ENCODE results near the gene COX6B1. TPM values are rescaled to one million over a fixed set of nuclear protein-coding genes. Genes with fewer than 3 reads are reported as not detected.

Gene COX6B1
- total and polyA plus RNA-seq, 4 donors = 202 to 1,407 (median 508) TPM

DNA sequence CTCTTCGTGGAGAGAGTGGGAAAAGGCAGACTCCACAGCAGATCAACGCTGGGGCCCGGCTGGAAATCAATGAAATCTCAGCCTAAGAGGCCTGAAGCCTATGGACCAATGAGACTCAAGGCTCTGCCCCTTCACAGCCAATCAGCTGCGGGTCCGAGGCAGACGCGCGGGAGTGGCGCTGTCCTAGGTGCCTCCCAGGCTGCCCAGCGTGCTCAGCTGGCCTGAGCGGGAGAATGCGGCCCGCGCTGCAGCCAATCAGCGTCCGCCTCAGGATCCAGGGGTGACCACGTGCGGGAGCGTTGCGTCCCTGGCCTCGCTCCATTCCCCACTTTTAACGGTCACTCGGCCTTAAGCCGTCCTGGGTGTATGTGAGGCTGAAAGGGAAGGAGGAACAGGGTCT lies 56.1 kb downstream of the COX6B1 start, which contains the start of gene ZBTB32:
Gene ZBTB32, plus strand, starts transcription at position 341 of the 400 bp plus-strand sequence. CDS start 10,069 bp downstream, outside the sequence.
- Histone ChIP-seq H3K4me1 (ENCODE audit: control insufficient read depth in 5 of 5, insufficient read depth in 5 of 5, low read length in 5 of 5) (peaks cover 0 to 4% (median 0%) of the 10 kb centered on the region in 5 donors), H3K27ac (ENCODE audit: low read depth in 1 of 2, low read length in 1 of 2) (no peak within 1 kb of the TSS), H3K4me3 (no peak within 1 kb of the TSS), H3K9me3 (ENCODE audit: control insufficient read depth in 4 of 4, insufficient read depth in 3 of 4, low read length in 3 of 4) (no peaks in the 10 kb centered on the region), H3K9ac (ENCODE audit: insufficient read depth in 1 of 2, low read length in 2 of 2) (no peak within 1 kb of the TSS), H3K36me3 (ENCODE audit: control insufficient read depth in 4 of 4, insufficient read depth in 4 of 4, low read length in 4 of 4) (no peaks in the 10 kb centered on the region), H3K27me3 (ENCODE audit: control insufficient read depth in 3 of 3, insufficient read depth in 3 of 3, low read length in 2 of 3) (no peaks in the 10 kb centered on the region)
- WGBS, 2 donors = 31 to 39% methylated on average over 24 of the region's 24 CpGs
- TF ChIP-seq, protein P1, sequence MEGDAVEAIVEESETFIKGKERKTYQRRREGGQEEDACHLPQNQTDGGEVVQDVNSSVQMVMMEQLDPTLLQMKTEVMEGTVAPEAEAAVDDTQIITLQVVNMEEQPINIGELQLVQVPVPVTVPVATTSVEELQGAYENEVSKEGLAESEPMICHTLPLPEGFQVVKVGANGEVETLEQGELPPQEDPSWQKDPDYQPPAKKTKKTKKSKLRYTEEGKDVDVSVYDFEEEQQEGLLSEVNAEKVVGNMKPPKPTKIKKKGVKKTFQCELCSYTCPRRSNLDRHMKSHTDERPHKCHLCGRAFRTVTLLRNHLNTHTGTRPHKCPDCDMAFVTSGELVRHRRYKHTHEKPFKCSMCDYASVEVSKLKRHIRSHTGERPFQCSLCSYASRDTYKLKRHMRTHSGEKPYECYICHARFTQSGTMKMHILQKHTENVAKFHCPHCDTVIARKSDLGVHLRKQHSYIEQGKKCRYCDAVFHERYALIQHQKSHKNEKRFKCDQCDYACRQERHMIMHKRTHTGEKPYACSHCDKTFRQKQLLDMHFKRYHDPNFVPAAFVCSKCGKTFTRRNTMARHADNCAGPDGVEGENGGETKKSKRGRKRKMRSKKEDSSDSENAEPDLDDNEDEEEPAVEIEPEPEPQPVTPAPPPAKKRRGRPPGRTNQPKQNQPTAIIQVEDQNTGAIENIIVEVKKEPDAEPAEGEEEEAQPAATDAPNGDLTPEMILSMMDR (IDR thresholded peaks at IDR 0.05; ENCODE audit: control extremely low read depth, extremely low read depth) = no peak
- DNase-seq (peak; percentile 56 to 58 (median 56)), ATAC-seq (ENCODE audit: insufficient read depth, low FRiP score) (no peak)

Other genes with a start within 250 kb of the COX6B1 start
- 1 to 10 TPM; 2.6 to 6.2 TPM for gene FFAR2, start 200.1 kb upstream of the COX6B1 start, total RNA-seq
- gene FFAR2, start 200.1 kb upstream of the COX6B1 start, polyA plus RNA-seq = 100 to 1,000 TPM in 1 of 2 donors, 1 to 10 TPM in 1; 1.2 to 113 TPM
- not detected for gene KRTDAP, start 157.9 kb upstream of the COX6B1 start, total RNA-seq
- gene KRTDAP, start 157.9 kb upstream of the COX6B1 start, polyA plus RNA-seq = under 1 TPM; 0.16 to 0.49 TPM
- 100 to 1,000 TPM in 1 of 2 donors, 10 to 100 TPM in 1; 84.6 to 127 TPM for gene DMKN, start 134.7 kb upstream of the COX6B1 start, total RNA-seq
- 100 to 1,000 TPM in 1 of 2 donors, 10 to 100 TPM in 1; 79.0 to 278 TPM for gene DMKN, start 134.7 kb upstream of the COX6B1 start, polyA plus RNA-seq
- gene SBSN, start 120.0 kb upstream of the COX6B1 start, total RNA-seq = under 1 TPM in 1 of 2 donors, not detected in 1; 0.09 TPM
- under 1 TPM; 0.08 to 0.39 TPM for gene SBSN, start 120.0 kb upstream of the COX6B1 start, polyA plus RNA-seq
- not detected for gene GAPDHS, start 114.9 kb upstream of the COX6B1 start, total RNA-seq
- not detected for gene GAPDHS, start 114.9 kb upstream of the COX6B1 start, polyA plus RNA-seq
- gene TMEM147, start 102.7 kb upstream of the COX6B1 start, total RNA-seq = 10 to 100 TPM; 39.0 to 98.8 TPM
- gene TMEM147, start 102.7 kb upstream of the COX6B1 start, polyA plus RNA-seq = 100 to 1,000 TPM; 150 to 167 TPM
- gene ATP4A, start 84.7 kb upstream of the COX6B1 start, total RNA-seq = not detected
- gene ATP4A, start 84.7 kb upstream of the COX6B1 start, polyA plus RNA-seq = under 1 TPM in 1 of 2 donors, not detected in 1; 0.01 TPM
- gene PMIS2, start 62.1 kb upstream of the COX6B1 start, total RNA-seq = not detected
- not detected for gene PMIS2, start 62.1 kb upstream of the COX6B1 start, polyA plus RNA-seq
- gene HAUS5, start 35.6 kb upstream of the COX6B1 start, total RNA-seq = 10 to 100 TPM; 13.9 to 15.8 TPM
- gene HAUS5, start 35.6 kb upstream of the COX6B1 start, polyA plus RNA-seq = 10 to 100 TPM in 1 of 2 donors, 1 to 10 TPM in 1; 6.0 to 16.5 TPM
- 10 to 100 TPM; 28.4 to 77.4 TPM for gene RBM42, start 19.3 kb upstream of the COX6B1 start, total RNA-seq
- gene RBM42, start 19.3 kb upstream of the COX6B1 start, polyA plus RNA-seq = 10 to 100 TPM; 68.6 to 84.0 TPM
- 1 to 10 TPM in 1 of 2 donors, under 1 TPM in 1; 0.31 to 1.0 TPM for gene ETV2, start 6.6 kb upstream of the COX6B1 start, total RNA-seq
- gene ETV2, start 6.6 kb upstream of the COX6B1 start, polyA plus RNA-seq = 1 to 10 TPM; 1.2 to 2.5 TPM
- not detected for gene UPK1A, start 18.2 kb downstream of the COX6B1 start, total RNA-seq
- under 1 TPM in 1 of 2 donors, not detected in 1; 0.03 TPM for gene UPK1A, start 18.2 kb downstream of the COX6B1 start, polyA plus RNA-seq
- gene ZBTB32, start 56.2 kb downstream of the COX6B1 start, total RNA-seq = under 1 TPM; 0.28 to 0.63 TPM
- under 1 TPM; 0.22 to 0.50 TPM for gene ZBTB32, start 56.2 kb downstream of the COX6B1 start, polyA plus RNA-seq
- gene KMT2B, start 69.7 kb downstream of the COX6B1 start, total RNA-seq = 10 to 100 TPM; 24.9 to 41.0 TPM
- gene KMT2B, start 69.7 kb downstream of the COX6B1 start, polyA plus RNA-seq = 10 to 100 TPM; 21.7 to 30.0 TPM
- 10 to 100 TPM in 1 of 2 donors, 1 to 10 TPM in 1; 3.8 to 32.3 TPM for gene IGFLR1, start 94.1 kb downstream of the COX6B1 start, total RNA-seq
- gene IGFLR1, start 94.1 kb downstream of the COX6B1 start, polyA plus RNA-seq = 10 to 100 TPM; 19.6 to 72.5 TPM
- gene U2AF1L4, start 97.1 kb downstream of the COX6B1 start, total RNA-seq = 10 to 100 TPM; 14.0 to 21.6 TPM
- 10 to 100 TPM; 13.0 to 25.5 TPM for gene U2AF1L4, start 97.1 kb downstream of the COX6B1 start, polyA plus RNA-seq
- 100 to 1,000 TPM in 1 of 2 donors, 10 to 100 TPM in 1; 36.8 to 129 TPM for gene PSENEN, start 97.3 kb downstream of the COX6B1 start, total RNA-seq
- 100 to 1,000 TPM in 1 of 2 donors, 10 to 100 TPM in 1; 84.2 to 196 TPM for gene PSENEN, start 97.3 kb downstream of the COX6B1 start, polyA plus RNA-seq
- gene LIN37, start 100.3 kb downstream of the COX6B1 start, total RNA-seq = 10 to 100 TPM in 1 of 2 donors, 1 to 10 TPM in 1; 4.4 to 11.4 TPM
- gene LIN37, start 100.3 kb downstream of the COX6B1 start, polyA plus RNA-seq = 10 to 100 TPM; 16.2 TPM
- 10 to 100 TPM; 13.2 to 44.8 TPM for gene HSPB6, start 108.7 kb downstream of the COX6B1 start, total RNA-seq
- 10 to 100 TPM; 22.5 to 26.4 TPM for gene HSPB6, start 108.7 kb downstream of the COX6B1 start, polyA plus RNA-seq
- 10 to 100 TPM; 10.5 to 32.2 TPM for gene PROSER3, start 109.9 kb downstream of the COX6B1 start, total RNA-seq
- gene PROSER3, start 109.9 kb downstream of the COX6B1 start, polyA plus RNA-seq = 10 to 100 TPM; 10.0 to 13.6 TPM
- 10 to 100 TPM; 16.2 to 16.6 TPM for gene ARHGAP33, start 127.2 kb downstream of the COX6B1 start, total RNA-seq
- 1 to 10 TPM; 3.1 to 8.2 TPM for gene ARHGAP33, start 127.2 kb downstream of the COX6B1 start, polyA plus RNA-seq
- not detected for gene PRODH2, start 164.5 kb downstream of the COX6B1 start, total RNA-seq
- gene PRODH2, start 164.5 kb downstream of the COX6B1 start, polyA plus RNA-seq = not detected
- under 1 TPM in 1 of 2 donors, not detected in 1; 0.23 TPM for gene NPHS1, start 204.2 kb downstream of the COX6B1 start, total RNA-seq
- under 1 TPM in 1 of 2 donors, not detected in 1; 0.02 TPM for gene NPHS1, start 204.2 kb downstream of the COX6B1 start, polyA plus RNA-seq
- gene KIRREL2, start 208.6 kb downstream of the COX6B1 start, total RNA-seq = 1 to 10 TPM in 1 of 2 donors, not detected in 1; 1.2 TPM
- under 1 TPM; 0.04 to 0.10 TPM for gene KIRREL2, start 208.6 kb downstream of the COX6B1 start, polyA plus RNA-seq
- 1 to 10 TPM; 1.7 to 2.3 TPM for gene APLP1, start 220.3 kb downstream of the COX6B1 start, total RNA-seq
- 1 to 10 TPM in 1 of 2 donors, under 1 TPM in 1; 0.94 to 6.5 TPM for gene APLP1, start 220.3 kb downstream of the COX6B1 start, polyA plus RNA-seq

Data from lung (tissue), 12 donors.